ENCODE data around the gene F8.

GRCh38 chrX:154987940-154988339 is 34.6 kb downstream of the F8 start:
- TF ChIP-seq CTCF (IDR thresholded peaks at IDR 0.05) (no peak), POLR2A (IDR thresholded peaks at IDR 0.05) (no peak)
